Erythroblast (primary cell): Measurements from ENCODE around the gene PCDHA1.

ENCODE experiments used
- GATA1 ChIP-seq: IDR thresholded peaks from 2 replicates; pipeline ENCODE4 v1.6.1; 2011; ENCODE audit warnings: low read depth, mild to moderate bottlenecking, control low read depth, low read length, moderate library complexity
- POLR2A ChIP-seq: IDR thresholded peaks from 2 replicates; pipeline ENCODE4 v1.6.1; 2011; ENCODE audit warnings: mild to moderate bottlenecking, low read length

- no peak for TF ChIP-seq POLR2A
- TF ChIP-seq GATA1, result no peak
These were observed 22.9 kb downstream of the PCDHA1 start for GRCh38 chr5:140808889-140809291.
